HPDE6-E6E7 (cell line): Measurements from ENCODE around the gene PRICKLE4.

Source experiments
- DNase-seq: peaks from one replicate; pipeline ENCODE4 v3.0.0; 2011; ENCODE audit warnings: missing footprints; ENCODE audit errors: extremely low spot score

Gene PRICKLE4, protein sequence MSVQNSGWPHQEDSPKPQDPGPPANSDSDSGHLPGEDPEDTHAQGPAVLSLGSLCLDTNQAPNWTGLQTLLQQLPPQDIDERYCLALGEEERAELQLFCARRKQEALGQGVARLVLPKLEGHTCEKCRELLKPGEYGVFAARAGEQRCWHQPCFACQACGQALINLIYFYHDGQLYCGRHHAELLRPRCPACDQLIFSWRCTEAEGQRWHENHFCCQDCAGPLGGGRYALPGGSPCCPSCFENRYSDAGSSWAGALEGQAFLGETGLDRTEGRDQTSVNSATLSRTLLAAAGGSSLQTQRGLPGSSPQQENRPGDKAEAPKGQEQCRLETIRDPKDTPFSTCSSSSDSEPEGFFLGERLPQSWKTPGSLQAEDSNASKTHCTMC

DNA sequence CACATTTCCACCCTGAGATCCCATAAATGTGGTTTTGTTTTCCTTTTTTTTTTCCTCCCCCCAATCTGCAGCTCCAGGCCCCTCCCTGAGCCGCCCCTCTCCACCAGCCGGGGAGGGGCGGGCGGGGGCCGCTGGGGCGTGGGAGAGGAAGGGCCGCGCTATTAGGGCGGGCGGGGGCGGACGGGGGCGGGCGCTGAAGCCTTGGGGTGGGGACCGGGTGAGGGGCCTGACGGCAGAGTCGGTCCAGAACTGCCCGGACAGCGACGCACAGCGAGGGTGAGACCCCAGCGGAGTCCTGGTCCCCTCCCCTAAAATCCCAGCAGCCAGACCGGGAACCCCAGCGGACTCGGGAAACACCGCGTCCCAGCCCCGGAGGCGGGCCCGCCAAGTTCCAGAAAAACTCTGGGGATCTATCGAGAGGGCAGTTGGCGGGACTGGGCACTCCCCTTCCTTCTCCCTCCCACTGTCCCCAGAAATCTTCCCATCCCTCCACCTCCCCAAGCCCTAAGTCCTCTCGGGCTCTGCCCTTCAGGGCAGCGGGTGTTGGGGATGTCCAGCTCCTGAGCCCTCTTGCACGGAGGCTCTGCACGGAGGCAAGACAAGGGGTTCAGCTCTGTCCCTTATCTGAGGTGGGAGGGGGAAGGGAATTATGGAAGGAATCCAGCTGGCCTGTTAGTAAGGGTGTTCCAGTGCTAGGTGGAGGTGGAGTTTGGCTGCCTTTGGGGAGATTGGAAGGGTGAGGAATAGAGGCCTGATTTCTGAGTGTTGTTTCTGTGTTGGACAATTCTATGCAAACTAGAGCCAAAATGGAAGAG, at the start of gene PRICKLE4:
TSS of gene PRICKLE4 (plus strand) at position 232 of the 815 bp plus-strand sequence. CDS start 2,692 bp downstream, outside the sequence.
- peak; percentile 58 for DNase-seq

DNA sequence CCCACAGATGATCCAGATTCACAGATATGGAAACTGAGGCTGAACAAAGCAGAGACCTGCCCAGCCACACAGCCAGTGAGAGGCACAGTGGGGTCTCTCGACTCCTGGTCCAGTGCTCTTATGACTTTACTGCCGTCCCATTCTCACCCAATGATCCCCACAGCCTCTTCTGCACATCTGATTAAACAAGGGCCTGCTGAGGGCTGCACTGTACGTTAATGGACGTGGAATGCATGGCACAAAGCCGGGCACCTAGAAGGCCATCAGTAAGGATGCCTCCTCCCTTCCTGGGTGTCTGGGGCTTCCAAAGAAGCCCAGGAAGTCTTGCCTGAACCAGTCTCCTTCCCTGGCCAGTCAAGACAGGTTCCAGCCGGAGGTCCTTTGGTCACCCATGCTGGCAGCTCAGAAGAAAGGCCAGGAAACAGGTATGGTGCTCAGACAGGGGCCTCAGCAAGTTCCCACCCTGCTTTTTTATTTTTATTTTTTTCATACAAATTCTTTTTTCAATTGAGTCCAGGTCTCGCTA, 49.0 kb upstream of the PRICKLE4 start:
- no peak for DNase-seq

DNA sequence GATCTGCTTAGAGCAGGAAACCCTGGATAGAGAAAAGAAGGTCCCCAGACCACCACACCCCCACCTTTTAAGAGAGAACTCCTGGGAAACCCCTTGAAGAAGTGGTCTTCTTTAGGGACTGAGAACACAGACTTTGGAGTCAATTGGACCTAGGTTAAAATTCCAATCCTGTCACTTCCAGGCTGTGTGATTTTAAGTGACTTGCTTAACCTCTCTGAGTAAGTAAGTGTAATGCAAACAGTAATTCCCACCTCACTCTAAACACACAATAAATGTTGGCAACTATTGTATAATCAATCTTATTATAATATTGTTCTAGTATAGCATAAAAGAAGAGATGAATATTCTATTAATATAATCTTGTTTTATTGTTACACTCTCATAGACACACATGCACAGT, 48.4 kb upstream of the PRICKLE4 start:
- no peak for DNase-seq

GRCh38 chr6:41732591-41733359, 47.8 kb upstream of the PRICKLE4 start:
- peak; percentile 14 for DNase-seq

DNA sequence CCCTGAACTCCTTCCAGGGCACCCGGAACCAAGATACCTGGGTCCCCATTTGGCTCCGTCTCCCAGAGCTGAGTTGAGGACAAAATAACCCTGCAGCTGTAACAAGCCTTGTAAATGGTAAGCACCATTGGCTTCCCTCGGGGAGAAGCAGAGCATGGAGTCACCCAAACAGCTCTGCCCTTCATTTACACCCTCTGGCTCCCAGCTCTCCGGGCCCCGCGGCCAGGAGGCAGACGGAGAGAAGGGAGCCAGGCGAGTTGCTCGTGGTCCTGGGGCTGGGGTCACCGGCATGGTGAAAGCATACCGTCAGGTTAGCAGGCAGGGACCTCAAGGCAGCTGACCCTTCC, 47.2 kb upstream of the PRICKLE4 start:
- DNase-seq, result no peak

- DNase-seq, result peak; percentile 82
Measured at GRCh38 chr6:41733707-41734665, 46.6 kb upstream of the PRICKLE4 start.

DNA sequence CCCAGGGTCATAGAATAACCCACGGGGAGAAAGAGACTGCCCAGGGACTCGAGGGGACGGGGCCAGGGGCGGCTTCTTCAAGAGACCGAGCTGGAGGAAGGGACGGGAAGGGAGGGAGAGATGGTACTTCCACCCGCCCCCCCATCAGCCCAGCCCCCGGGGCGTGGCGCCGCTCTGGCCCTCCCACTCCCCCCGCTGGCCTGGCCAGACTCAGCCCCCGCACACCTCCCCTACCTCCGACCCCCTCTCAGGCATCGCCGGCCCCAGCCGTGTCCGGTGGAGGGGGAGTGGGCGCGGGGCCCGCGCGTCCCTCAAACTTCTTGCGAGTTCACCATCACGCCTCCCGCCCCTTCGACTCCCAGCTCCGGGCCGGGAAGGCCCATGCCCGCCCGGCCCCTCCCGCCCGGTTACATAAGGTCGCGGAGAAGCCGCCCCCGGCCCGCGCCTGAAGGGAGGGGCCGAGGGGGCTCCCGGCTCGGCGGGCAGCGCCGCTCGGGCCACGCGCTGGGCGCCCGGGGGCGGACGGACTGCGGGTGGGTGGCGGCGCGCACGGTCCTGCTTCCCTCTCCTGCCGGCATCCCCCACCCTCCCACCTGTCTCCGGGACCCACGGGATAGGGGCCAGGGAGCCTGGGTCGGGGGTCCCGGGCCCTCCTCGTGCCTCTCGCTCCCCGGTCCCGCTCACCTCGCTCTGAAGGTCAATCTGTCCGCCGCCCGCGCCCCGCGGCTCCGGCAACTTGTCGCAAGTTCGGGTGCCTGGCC, 45.7 kb upstream of the PRICKLE4 start:
- peak; percentile 62 for DNase-seq

- peak; percentile 92 for DNase-seq
Measured at GRCh38 chr6:41735427-41736185, 45.0 kb upstream of the PRICKLE4 start, which contains the start of gene TFEB. TSS of gene TFEB (minus strand) at chr6:41735608. CDS start at chr6:41691213, 44,395 bp downstream.

DNA sequence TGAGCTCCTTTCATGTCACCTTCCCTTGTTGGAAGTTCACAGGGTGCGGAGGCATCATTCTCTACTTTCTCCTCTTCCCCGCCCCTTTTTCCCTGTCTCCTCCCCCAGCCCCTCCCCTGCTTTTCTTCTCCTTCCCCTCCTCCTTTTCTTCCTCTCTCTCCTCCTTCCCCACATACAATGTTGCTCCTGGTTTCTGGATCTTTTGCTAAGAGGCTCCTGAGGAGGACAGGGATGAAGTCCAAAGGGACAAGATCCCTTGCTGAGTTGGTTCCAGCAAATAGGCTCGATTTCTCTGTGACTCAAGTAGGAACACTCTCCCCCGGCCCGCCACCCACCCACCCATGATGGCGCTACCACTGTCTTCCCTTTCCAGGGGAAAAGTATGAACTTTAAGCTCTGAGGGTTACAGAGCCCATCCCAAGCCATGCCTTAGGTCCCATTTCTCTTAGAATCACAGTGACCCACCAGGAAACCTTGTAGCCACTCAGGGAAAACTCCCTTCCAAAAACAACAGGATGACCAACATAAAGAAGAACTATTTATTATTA, 44.3 kb upstream of the PRICKLE4 start:
- DNase-seq, result no peak

DNA sequence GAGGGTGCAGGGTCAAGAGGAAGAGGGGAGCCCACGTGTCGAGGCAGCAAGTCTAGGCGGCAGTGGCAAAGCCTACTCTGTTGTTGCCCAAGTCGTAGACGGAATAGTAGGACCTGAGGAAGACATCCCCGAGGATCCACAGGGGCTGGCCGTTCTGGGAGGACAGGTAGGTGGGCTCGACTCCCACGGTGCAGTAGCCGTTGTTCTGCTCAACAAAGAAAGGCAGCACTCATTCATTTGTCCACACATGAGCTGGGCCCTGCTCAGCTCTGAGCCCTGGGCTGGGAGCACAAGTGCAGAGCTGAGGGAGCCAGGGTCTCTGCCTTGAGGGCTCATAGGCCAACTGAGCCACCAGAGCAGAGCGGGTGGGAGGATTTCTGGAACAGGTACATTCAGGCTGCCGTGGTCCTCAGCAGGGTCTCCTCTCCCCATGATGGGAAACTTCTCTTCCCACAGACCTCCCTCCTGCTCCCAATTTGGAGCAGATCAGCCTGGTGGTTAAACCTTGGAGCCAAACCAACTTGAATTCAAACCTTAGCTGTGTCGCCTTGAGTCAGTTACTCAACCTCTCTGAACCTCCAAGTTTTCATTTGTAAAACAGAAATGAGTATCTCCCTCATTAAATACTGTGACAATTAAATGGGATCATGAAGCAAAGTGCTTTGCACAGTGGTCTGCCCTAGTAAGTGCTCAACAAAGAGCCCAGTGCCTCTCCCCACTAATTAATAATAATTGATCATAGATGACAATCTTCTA, 43.6 kb upstream of the PRICKLE4 start:
- no peak for DNase-seq

DNA sequence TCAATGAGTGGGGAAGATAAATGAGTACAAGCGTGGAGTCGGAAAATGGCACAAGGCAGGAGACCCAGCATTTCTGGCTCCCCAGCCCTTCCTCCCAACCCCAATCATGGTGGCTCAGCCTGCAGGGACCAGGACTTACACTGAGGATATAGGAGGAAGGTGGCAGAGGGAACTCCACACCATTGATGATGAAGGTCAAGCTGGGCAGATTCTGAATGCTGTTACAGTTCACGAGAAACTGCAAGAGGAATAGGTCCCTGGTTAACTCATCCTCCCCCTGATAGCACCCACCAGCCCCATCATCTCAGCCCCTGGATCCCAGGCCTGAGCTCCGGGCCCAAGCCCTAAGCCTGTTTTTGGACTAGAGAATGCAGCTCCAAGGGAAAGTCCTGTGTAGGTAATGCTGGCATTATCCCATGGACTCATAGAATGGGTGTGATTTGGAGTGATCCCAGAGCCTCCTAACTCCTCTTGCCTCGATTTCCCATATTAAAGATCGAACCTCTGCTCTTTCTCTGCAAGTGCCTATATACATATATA, 42.9 kb upstream of the PRICKLE4 start:
- DNase-seq, result no peak

- no peak for DNase-seq
Measured at GRCh38 chr6:41739041-41739440, 41.5 kb upstream of the PRICKLE4 start.

- no peak for DNase-seq
Measured at GRCh38 chr6:41740366-41741162, 40.0 kb upstream of the PRICKLE4 start.

- no peak for DNase-seq
Measured at GRCh38 chr6:41741625-41742490, 38.7 kb upstream of the PRICKLE4 start.

- no peak for DNase-seq
Measured at GRCh38 chr6:41743406-41744235, 37.0 kb upstream of the PRICKLE4 start.
